DOHH2 (cell line): ENCODE results near the gene CCDC61.

Experiments used
- CTCF ChIP-seq: fragments of 200-600 bp; sonication (generic); IDR thresholded peaks from one replicate; pipeline ENCODE4 v1.5.1; 2014; ENCODE audit warnings: antibody characterized with exemption, mild to moderate bottlenecking, low read depth, low read length; ENCODE audit not compliant: poor library complexity, severe bottlenecking
- EZH2phosphoT487 ChIP-seq: fragments of 200-600 bp; sonication (generic); IDR thresholded peaks from 2 replicates; pipeline ENCODE4 v1.6.1; 2017; ENCODE audit warnings: borderline replicate concordance, mild to moderate bottlenecking, antibody characterized with exemption, low read length, moderate library complexity, mixed read lengths

DNA sequence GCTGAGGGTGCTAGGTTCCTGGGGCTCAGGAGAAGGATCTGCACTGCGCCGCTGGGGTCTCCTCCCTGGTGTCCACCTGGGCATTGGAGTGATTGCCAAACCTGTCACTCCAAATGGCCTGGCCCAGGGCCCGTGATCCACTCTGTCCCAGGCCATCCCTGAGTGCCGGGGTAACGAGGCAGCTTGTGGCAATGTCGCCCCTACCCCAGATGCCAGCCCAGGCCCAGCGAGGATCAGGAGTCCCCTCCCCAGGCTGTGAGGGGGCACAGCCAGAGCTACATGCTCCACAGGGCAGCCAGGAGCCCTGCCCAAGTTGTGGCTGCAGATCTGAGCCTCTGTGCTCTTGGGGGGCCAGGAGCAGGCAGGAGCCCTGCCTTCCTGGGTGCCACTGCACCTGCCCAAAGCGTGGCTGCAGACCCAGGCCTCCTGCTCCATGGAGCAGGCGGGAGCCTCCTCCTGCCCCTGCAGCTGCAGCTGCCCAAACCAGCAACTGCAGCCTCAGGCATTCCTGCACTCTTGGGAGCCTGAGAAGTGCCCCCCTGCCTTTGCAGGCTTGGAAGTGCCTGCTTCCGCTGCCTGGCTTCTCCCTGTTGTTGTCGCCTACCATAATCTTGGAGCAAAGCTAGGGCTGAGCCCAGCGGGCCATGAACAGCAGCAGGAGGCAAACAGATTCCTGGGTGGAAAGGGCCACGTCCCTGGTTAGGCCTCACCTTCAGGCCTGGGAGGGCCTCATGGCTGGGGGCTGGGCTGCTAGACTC is 40.9 kb downstream of the CCDC61 start:
- TF ChIP-seq CTCF: no peak
- no peak for TF ChIP-seq EZH2phosphoT487
